Raji (cell line): ENCODE data around the gene RUFY2.
A peak's percentile ranks its signal among the peaks of the same experiment; 100 is the strongest.

Experiments used
- POLR2A ChIP-seq: IDR thresholded peaks from 2 replicates; pipeline ENCODE4 v1.6.1; 2011; ENCODE audit warnings: low read depth, low read length, control low read depth; ENCODE audit not compliant: insufficient read depth

RUFY2 gene

DNA sequence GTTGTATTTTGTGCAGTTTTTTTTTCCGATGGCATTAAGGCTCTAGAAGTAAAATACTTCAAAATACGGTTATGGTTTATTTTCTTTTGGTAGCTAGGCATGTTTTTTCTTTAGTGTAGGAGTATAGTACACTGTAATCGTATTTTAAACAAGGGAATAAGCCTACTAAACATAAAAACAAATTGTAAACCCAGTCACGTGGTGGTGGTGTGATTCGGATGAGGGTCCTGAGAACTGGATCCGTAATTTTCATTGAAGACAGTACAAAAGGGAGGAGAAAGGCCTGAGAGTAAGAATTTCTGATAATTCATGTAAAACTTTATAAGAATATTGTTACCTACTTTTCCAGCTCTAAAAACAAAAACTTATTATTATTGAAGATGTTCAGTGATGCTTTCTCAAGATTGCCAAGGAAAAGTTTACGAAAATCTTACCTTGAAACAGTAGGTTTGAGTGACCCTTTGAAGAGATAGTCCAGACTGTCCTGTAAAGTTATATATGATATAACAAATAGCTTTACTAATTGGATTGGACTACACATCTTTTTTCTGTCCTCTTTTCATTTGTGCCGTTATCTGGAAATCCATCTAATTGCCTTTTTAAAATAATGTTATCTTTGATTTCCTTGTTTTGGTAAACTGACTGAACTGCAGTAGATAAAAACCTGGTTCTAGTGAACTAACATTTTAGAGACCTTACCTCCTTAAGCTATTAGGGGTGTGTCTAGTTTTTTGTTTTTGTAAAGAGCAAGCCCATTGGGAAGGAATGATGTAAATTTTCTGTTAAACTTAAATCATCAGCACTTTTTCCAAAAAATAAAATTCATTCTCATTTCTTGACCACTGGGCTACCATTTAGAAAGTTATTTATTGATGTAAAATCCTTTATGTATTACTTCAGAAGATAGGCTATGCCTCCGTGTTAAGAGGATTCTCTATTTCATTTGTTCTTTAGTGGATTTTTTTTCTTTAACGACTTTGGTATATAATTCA lies 73.3 kb downstream of the RUFY2 start:
- no peak for TF ChIP-seq POLR2A

DNA sequence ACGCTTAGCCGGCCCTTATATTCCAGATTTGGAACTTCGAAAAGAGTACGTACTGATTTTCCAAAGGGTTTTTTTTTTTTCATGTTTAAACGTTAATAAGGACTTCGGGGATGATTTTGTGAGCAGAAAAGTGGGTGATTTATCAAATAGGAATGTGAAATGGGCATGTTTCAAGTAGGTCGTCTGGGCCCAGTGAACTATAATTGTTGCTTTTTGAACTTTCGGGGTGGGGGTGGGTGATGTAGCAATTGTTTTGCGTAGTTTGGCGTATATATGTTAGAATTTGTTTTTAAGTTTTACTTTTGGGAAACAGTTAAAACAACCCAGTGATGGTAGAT lies 74.0 kb downstream of the RUFY2 start:
- no peak for TF ChIP-seq POLR2A

GRCh38 chr10:68332259-68333057 lies 74.6 kb downstream of the RUFY2 start, which contains the start of gene PBLD:
Gene PBLD (minus strand): TSS chr10:68332928. CDS start chr10:68306844, 26,084 bp downstream.
- TF ChIP-seq POLR2A = peak; percentile 66

DNA sequence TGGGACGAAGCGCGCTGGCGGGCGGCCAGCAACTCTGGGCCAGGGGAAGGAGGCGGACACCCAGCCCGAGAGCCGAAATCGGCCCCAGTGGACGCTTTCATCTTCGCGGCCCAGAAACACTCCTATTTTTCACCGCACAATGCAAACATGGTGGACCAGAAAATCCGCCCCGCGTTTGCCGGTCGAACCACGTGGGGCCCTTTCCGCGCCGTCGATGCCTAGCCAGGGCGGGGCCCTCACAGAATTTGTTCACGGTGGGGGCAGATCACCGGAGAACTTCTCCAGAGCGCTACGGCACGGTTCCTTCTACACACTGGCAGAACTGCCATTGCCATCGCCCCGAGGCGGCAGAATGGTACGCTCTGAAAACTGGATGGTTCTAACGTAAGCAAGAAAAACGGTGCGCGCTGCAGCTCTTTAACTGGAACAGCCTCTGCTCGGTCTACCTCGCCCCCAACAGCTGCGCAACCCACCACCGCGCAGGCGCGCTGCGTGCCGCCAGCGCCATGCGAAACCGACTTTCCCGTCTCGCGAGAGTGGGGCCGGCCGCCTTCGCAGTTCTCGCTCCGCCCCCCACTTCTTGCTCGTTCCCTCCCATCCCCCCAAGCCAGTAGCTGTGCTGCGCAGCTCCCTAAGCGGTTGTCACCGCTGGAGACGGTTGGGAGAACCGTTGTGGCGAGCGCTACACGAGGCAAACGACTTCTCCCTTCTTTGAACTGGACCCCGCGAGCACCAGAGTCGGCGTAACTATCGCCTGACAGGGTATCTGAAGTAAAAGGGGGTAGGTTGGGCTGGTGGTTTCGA lies 75.4 kb downstream of the RUFY2 start, which contains the start of gene HNRNPH3:
Gene HNRNPH3, plus strand, starts transcription at position 610 of the 804 bp plus-strand sequence. CDS start 5,158 bp downstream, outside the sequence.
- peak; percentile 99 for TF ChIP-seq POLR2A

DNA sequence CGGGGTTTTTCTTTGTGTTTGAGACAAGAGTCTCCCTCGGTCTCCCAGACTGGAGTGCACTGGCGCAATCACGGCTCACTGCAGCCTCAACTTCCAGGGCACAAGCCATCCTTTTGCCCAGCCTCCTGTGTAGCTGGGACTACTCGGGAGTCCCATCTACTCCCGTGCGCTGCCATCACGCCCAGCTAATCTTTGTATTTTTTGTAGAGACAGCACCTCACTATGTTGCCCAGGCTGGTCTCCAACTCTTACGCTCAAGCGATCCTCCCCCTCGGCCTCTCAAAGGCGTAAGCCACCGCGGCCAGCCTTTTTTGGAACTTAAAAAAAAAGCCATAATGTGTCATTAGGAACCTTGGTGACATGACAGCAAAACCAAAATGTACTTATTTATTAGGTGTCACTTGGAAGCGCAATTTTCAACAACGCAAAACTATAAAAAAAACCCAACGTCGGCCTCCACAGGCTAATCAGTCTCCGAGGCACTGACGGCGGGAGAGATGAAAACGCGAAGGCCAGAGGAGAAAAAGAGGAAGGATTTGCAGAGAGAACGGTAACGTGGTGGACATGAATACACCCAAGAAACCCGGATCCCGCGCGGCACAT lies 76.1 kb downstream of the RUFY2 start:
- TF ChIP-seq POLR2A = no peak

DNA sequence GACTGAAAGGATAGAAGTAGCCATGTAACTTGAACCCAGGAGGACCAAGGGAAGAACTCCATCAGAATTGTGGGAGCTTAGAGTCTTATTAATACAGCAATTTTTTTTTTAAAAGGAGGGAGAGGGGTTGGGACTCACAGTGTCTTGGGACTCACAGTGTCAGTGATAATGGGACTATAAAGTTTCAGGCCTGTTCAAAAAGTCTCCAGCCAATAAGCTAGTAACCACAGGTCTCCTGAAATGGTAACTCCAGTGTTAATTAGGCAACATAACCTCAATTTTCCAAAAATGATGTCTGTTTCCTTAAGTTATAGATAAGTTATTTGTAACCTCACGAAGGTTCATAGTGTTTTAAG lies 77.6 kb downstream of the RUFY2 start:
- TF ChIP-seq POLR2A = no peak

- TF ChIP-seq POLR2A = peak; percentile 44
Observed at GRCh38 chr10:68327889-68328786, 78.9 kb downstream of the RUFY2 start.

DNA sequence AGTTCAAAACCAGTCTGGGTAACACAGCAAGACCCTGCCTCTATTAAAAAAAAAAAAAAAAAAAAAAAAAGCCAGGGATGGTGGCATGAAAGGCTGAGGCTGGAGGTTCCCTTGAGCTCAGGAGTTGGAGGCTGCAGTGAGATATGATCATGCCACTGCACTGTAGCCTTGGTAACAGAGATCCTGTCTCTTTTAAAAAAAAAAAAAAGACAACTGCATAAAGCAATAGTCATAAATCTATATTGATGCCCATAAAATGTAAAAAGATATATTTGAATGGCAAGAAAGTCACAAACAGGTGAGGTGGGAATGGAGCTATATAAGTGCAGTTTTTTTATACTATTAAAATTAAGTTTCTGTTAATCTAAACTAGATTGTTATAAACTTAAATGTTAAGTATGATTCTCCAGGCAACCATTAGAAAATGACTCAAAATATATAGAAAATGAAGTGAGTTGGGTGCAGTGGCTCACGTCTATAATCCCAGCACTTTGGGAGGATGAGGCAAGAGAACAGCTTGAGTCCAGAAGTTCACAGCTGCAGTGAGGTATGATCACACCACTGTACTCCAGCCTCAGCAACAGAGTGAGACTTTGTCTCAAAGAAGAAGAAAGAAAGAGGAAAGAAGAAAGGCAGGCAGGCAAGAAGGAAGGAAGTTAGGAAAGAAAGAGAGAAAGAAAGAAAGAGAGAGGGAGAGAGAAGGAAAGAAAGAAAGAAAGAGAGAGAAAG lies 88.6 kb downstream of the RUFY2 start:
- no peak for TF ChIP-seq POLR2A

DNA sequence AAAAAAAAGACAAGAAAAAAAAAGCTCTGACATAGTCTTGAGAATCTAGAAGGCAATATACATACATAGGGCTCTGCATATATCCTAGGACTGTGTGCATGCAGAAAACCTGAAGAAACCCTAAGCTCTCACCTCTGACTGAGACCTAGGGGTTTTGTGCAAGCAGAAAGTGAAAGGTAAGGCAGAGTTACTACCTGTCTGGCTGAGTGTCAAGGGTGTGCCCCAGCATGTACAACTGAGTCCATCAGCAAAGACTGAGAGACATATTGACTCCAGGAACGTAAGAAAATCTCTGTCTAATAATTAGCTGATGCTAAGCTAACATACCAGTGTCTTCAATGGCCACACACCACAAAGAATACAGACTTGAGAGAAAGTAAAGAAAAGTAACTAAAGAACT lies 91.5 kb downstream of the RUFY2 start:
- no peak for TF ChIP-seq POLR2A

DNA sequence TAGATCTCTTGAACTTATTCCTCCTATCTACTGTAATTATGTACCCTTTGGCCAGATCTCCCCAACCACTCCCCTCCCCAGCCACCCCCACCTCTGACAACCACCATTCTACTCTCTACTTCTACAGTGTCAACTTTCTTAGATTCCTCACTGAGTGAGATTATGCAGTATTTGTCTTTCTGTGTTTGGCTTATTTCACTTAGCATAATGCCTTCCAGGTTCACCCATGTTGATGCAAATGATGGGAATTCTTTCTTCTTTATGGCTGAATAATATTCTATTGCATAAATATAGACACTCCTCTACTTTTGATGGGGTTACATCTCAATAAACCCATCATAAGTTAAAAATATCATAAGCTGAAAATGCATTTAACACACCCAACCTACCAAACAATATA lies 96.5 kb downstream of the RUFY2 start:
- no peak for TF ChIP-seq POLR2A

DNA sequence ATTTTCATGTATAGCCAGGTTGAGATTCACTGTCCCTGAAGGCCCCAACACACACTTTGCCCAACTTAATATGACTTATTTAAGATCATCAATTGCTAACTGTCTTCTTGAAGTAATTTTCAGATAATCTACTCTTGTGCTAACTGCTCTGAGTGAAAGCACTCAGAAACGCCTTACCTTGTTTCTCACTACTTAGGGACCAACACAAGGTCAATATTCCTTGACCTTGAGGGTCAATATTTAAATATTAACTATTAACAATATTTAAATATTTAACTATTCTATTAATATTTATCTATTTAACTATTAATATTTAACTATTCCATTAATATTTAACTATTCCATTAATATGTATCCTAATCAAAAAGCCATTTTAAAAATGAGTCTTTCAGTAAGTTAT lies 101.2 kb downstream of the RUFY2 start:
- no peak for TF ChIP-seq POLR2A

DNA sequence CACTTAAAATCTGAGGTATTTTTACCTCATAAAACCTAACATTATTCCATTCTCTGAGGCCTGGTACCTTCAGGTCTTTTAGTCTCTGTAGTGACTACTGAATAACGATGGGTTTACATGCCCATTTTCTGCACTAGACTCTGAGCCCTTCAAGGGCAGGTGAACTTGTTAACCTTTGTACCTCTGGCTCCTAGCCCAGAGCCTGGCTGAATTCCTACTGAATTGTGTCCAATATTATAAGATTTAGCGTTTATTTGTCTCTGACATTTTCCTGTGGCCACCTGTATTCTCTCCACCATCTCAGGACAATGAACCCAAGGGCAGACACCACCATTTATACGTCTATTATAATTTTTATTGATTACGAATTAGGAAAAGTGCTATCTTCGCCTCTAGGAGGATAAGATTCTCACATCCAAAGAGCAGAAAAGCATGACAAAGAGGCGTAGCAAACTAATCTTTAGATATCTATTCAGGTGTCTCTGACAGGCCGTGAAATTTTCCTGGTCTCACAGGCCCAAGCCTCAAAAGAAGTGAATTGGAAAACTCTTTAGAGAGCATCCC lies 103.1 kb downstream of the RUFY2 start:
- TF ChIP-seq POLR2A = no peak

DNA sequence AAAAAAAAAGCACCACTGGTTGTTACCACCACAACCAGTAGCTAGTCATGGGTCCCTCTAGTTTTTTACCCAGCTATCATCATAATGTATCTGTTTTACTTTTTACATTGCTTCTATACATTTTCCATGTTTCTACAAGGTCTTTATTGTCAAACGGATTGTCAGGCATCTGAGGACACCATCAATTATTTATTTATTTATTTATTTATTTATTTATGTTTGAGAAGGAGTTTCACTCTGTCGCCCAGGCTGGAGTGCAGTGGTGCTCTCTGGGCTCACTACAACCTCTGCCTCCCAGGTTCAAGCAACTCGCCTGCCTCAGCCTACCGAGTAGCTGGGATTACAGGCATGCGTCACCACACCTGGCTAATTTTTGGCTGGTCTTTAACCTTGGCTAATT lies 104.2 kb downstream of the RUFY2 start:
- TF ChIP-seq POLR2A = no peak

GRCh38 chr10:68302503-68302823 lies 104.6 kb downstream of the RUFY2 start:
- TF ChIP-seq POLR2A = no peak
